ENCODE data around the gene LIX1L.
A peak's percentile ranks its signal among the peaks of the same experiment; 100 is the strongest.

LIX1L gene

DNA sequence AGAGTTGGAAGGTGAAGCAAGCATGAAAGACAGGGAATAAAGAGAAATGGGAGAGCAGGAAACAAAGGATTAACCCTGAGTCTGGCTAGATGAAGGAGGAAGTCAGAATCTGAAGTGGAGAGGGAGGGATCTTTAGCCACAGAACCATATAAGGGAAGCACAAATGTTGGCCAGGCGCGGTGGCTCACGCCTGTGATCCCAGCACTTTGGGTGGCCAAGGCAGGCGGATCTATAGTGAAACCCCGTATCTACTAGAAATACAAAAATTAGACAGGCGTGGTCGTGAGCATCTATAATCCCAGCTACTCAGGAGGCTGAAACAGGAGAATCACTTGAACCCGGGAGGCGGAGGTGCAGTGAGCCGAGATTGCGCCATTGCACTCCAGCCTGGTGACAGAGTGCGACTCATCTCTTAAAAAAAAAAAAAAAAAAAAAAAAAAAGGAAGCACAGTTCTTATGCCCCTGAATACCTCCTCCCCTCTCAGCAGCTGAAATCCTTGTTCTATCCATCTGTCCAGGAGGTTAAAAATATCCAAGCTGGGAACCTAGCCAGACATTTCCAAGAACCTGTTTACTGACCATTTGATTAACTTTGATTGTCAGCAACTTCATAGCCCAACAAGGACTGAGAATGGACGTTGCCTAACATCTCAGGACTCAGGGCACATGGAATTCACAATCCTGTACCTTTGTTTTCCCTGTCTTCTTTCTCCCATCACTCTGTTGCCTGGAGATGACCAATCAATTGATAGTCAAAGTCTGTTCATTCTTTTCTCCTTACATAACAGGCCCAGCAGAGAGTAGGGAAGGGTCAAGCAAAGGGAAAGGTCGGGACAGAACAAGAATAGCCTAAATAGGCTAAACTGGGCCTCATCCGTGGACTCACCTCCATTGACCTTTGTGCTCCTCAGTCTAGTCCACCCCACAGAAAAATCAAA lies 28.0 kb upstream of the LIX1L start:
- peak; percentile 55 for DNase-seq (ENCODE audit: low read depth)

DNA sequence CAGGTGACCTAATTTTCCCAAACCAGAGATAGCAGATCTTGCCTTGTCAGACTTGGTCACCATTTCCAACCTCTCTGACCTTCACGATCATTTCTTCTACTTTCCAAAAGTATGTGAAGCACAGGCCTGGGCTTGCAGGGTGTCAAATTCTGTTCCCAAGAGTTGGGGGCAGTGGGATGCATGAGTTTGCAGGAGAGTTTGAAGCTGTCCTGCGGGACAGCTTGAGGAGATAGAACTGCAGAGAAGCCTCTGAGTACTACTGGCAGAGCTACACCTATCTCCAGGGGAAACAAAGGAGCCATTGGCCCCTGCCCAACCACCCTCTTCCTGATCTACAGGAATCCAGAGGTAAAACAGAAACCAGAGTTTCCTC lies 27.3 kb upstream of the LIX1L start:
- DNase-seq (ENCODE audit: low read depth) = no peak

DNA sequence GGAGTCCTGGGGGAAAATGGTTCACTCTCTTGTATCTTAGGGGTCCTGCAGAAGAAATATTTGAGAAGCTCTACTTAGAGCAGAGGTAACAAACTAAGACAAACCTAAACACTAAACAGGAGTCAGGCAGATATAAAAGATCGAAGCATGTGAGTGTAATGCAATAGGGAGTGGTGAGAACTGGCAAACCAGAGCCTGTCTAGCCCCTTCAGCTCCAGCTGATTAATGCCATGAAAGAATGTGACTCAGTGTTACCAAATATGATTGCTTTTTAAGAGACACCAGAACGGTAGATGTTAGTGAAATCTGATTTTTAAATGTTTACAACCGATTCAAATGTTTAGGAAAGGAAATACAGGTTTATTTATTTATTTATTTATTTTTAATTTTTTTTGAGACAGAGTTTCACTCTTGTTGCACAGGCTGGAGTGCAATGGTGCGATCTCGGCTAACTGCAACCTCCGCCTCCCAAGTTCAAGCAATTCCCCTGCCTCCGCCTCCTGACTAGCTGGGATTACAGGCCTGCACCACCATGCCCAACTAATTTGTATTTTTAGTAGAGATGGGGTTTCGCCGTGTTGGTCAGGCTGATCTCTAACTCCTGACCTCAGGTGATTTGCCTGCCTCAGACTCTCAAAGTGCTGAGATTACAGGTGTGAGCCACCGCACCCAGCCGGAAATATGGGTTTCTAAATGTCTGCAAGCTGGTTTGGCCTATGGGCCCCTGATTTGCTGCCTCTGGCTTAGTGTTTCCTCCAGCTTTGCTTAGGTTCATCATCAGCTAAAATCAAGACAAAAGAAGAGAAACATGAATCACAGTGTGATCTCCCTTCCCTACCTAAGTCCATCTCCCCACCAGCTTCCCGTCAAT lies 26.4 kb upstream of the LIX1L start:
- DNase-seq (ENCODE audit: low read depth) = no peak

DNA sequence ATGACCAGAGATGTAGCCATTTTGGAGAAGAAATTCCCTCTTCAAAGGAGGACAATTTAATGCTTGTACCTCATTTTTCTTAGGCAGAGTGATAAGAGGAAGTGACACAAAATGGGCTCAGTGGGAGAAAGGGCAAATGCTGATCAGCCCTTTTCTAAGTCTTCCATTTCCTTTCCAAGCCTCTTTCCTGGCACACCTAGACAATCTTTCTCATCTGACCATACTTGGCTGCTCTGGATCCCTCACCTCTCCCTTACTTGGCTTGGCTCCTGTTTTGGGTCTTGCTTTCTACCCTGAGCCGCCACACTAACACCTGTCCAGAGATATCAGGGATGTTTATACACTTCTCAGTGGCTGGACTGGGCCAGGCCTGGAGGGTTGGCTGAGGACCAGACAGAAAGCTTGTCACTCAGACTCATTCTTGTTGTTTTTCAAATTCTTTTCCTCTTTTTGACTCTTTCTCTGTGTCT lies 25.4 kb upstream of the LIX1L start:
- DNase-seq (ENCODE audit: low read depth) = no peak

DNA sequence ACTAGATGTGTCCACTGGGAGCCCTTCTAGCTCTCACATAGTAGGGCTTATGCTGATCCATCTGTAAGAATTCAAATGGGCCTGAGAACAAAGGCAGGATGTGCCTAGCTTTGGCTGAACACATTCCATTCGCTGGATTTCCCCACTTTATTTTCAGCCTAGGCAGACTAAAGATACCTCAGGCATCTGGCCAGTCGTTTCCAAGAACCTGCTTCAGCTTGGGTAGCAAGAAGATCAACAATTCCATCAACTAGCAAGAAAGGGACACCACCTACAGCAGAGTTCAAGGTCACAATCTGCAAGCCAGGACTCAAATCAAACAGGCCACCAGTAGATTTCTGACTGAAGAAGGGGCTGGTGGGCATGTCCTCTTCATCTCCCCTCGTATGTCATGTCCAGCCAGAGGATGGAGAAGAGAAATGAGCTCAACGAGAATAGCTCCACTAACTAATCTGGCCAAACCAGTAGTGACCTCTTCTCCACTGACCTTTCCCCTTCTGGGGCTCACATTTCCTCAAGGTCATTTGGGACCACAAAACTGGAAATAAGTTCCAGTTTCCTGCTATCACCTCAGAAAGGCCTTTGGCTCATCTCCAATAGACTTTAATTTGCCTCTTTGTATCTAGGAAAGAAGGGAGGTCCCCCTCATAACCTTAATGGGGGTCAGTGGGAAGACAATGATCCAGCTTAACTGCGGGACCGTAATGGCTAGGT lies 24.4 kb upstream of the LIX1L start:
- no peak for DNase-seq (ENCODE audit: low read depth)

DNA sequence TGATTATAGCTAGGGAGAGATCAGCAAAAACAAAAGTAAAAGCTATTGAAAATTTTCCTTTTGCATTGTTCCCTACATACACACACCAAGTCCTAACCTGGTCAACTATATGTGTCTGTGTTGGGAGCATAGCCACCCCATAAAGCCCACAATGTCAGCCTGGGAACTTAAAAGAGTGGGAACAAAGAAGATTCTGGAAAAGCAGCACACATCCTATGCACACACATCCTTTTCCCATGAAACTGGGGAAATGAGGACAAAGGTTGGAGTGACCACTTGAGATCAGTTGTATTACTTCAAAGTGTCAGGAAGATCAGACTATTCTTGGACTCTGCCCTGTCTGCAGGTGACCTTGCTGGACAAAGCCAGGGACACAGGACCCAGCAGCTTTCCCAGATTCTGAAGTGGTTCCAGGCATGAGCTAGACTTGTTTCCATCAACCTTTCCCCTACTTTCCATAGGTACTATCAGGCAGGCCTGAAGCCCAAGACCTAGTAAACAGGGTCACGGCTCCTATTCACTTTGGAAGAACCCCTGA lies 22.7 kb upstream of the LIX1L start:
- DNase-seq (ENCODE audit: low read depth) = no peak

DNA sequence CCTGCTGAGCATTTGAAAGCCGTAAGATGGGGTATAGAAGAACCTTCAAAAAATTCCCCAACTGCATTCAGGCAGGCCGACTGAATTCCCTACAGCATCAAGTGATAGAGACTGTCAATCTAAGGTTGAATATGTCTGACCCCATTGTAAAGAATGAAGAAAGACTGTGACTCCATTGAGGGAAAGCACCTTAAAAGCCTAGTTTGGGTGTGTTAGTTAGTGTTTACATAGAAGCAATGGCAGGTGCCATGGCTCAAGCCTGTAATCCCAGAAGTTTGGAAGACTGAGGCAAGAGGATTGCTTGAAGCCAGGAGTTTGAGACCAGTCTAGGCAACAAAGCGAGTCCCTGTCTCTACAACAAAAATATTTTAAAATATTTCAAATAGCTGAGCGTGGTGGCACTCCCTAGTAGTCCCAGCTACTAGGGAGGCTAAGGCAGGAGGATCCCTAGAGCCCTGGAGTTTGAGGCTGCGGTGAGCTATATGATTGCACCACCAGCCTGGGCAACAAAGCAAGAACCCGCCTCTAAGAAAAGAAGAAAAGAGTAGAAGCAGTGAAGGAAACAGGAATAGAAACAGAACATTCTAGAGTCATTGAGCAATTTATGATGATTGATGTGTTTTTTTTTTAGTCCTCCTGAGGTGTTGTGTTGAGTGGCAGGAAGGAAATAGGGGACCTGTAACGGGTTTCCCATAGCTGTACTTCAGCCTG lies 22.1 kb upstream of the LIX1L start:
- no peak for DNase-seq (ENCODE audit: low read depth)

DNA sequence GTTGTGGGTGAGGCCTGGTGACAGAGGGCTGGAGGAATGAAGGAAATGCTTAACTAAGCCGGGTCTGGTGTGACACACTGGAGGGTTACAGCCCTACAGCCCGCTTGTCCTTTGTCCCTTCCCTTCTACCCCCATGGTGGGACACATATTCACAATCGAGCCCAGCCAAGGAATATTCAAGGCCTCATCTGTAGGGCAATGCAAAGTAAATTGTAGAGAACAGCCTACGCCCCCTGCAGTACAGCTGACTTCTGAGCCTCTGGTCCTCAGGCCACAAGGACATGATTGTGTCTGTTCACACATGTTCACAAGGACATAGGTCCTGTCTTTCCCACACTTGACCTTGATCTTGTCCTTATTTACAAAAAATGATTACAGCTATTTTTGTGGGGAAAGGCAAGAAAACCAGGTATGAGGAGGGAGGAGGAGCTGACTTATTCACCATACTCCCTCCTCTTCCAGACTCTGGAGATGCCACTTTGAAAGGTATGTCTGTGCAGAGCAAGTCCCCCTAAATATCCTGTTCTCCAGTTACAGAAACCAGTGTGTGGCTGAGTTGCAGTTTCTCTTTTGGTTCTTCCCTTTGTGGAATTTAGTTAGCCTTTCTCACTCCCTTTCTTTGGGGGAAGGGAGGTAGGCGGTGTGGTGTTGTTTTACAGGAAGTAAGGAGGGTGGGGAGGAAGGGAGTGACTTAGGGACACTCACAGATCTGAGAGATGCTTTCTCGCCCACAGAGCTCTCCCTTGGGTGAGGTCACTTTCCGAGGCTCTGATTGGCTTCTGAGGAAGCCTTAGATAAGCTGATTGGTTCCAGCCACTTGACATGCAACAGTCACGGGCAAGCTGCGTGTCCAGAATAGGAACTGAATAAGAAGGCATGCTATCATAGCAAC lies 21.3 kb upstream of the LIX1L start:
- DNase-seq (ENCODE audit: low read depth) = peak; percentile 100

DNA sequence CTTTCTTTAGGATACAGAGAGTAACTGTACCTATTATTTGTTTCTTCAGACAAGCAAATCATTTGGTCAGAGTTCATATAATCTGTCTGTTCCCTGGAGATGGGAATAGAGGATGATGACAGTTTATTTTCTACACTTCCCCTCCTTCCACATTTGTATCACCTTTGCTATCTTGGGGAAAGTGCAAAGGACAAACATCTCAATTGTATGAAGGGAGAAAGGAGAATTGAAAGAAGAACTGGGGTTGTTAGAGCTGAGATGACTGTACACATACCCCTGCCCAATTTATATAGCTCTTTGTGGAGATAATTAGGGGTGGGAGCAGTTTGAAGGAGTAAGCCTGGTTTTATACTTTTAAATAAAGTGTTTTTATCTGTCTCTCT lies 20.6 kb upstream of the LIX1L start:
- no peak for DNase-seq (ENCODE audit: low read depth)

DNA sequence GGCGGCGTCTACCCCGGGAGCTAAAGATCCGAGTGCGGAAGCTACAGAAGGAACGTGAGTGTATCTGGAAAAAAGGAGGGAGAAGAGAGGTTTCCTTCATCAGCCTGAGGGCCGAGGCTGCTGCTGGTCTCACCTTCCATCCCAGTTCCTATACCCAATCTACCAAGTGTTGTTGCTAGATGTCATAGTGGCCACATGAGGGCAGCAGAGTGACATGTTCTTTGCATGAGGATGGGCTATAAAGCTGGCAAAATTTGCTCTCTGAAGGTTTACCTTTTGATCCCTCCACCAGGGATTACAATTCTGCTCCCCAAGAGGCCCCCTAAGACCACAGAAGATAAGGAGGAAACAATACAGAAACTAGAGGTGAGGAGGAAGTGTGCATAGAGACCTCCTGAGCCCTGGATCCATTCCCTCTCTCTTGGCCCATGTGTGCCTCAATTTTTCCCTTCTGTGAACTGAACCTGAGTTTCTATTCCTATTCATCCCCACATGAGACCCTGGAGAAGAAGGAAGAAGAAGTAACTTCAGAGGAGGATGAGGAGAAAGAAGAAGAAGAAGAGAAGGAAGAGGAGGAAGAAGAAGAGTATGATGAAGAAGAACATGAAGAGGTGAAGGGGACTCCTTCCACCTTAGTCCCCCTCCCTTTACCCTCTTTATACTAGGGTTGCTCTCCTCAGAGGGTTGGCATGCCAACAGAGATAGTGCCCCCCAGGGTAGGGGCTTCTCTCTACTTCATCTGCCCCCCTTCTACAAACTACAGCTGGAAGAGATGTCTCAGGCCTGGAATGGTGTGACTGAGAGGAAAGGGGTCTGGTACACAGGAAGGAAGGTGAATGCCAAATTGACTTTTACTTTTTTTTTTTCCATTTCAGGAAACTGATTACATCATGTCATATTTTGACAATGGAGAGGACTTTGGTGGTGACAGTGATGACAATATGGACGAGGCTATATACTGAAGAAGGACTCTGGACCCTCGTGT lies 20.0 kb upstream of the LIX1L start:
- DNase-seq (ENCODE audit: low read depth) = peak; percentile 87

DNA sequence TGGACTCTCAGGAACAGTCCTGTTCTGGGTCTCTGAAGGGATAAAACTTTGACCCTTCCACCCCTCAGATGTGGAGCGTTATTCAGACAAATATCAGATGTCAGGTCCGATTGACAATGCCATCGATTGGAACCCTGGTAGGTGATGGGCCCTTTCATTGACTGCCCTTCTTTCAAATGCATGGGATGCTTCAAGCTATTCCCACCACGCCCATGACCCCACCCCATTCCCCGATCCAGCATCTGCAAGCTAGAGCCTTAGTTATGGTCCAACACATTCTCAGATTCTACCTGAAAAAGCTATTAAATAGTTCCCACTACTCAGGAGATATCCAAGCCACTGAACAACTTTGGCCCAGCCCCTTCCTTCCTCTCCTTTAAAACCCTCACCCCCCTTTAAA lies 19.2 kb upstream of the LIX1L start:
- DNase-seq (ENCODE audit: low read depth) = no peak

DNA sequence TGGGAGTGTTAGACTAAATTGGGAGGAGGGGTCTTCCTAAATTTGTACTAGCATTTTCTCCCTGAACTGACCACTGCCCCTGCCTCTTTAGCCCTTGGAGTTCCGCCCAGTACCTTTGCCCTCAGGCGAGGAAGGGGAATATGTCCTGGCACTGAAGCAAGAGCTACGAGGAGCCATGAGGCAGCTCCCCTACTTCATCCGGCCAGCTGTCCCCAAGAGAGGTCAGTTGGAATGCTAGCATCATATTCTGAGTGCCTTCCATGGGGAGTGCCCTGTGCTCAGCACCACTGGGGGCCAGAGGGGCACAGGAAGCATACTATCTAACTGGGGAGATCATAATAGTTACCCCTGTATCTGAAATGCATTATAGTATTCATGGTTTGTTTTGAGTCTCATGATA lies 17.4 kb upstream of the LIX1L start:
- DNase-seq (ENCODE audit: low read depth) = no peak

DNA sequence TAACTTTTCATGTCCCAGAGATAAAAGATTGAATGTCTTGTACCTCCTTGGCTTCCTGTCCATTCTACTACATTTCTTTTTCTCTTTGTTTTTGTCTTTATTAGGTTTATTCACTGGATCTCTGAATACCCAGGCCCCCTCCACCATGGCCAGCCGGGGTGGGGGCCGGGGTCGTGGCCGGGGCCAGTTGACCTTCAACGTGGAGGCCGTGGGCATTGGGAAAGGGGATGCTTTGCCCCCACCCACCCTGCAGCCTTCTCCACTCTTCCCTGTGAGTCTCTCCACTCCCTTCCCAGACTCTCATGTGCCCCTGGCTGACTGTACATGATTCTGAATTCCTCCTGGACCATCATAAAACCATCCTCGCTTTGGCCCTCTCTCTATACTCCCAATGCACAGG lies 16.9 kb upstream of the LIX1L start:
- no peak for DNase-seq (ENCODE audit: low read depth)

DNA sequence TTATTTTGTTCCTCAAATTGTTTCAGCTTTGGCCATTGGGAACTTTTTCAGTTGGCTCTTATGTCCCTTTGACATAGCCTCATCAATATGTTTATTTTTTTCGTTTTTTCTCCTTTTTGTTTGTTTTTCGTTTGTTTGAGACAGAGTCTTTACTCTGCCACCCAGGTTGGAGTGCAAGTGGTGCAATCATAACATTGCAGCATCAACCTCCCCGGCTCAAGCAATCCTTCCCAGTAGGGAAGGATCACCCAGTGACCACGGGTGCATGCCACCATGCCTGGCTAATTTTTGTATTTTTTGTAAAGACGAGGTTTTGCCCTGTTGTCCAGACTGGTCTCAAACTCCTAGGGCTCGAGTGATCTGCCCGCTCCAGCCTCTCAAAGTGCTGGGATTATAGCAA lies 14.8 kb upstream of the LIX1L start:
- DNase-seq (ENCODE audit: low read depth) = no peak

DNA sequence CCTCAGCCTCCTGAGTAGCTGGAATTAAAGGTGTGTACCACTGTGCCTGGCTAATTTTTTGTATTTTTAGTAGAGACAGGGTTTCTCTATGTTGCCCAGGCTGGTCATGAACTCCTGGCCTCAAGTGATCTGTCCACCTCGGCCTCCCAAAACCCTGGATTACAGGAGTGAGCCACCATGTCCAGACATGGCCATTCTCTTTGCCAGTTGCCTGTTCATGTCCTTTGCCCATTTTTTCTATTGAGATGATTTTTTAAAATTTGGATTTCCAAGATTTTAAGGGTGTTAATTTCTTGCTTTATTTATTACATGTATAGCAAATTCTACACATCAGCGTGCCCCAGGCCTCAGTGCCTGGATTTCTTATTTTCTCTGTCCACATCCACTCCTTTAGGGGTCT lies 9.5 kb upstream of the LIX1L start:
- no peak for DNase-seq (ENCODE audit: low read depth)

DNA sequence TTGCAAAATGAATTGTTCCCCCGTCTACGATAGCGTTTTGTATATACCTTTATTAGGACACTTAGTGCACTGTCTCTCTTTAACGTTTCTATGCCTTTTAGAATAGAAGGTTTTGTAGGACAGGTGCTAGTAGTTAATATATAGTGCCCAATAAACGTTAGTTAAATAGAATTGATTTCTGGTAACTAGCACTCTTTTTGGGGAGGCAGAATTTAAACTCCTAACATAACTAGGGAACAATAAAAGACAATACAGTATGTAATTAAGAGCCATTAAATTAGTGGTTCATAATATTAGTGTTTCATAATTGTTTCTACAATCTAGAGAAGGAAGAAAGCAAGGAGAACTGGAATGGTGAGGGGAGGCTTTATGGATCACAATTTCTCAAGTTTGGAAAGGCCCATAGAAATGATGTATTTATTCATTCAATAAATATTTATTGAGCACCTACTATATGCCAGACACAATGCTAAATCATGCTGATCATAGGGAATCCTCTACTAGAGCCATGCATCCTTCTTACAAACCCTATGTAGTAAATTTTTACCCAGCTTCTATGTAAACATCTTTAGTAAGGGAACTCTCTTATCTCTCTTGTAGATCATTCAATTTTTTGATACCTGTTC lies 7.4 kb upstream of the LIX1L start:
- no peak for DNase-seq (ENCODE audit: low read depth)

DNA sequence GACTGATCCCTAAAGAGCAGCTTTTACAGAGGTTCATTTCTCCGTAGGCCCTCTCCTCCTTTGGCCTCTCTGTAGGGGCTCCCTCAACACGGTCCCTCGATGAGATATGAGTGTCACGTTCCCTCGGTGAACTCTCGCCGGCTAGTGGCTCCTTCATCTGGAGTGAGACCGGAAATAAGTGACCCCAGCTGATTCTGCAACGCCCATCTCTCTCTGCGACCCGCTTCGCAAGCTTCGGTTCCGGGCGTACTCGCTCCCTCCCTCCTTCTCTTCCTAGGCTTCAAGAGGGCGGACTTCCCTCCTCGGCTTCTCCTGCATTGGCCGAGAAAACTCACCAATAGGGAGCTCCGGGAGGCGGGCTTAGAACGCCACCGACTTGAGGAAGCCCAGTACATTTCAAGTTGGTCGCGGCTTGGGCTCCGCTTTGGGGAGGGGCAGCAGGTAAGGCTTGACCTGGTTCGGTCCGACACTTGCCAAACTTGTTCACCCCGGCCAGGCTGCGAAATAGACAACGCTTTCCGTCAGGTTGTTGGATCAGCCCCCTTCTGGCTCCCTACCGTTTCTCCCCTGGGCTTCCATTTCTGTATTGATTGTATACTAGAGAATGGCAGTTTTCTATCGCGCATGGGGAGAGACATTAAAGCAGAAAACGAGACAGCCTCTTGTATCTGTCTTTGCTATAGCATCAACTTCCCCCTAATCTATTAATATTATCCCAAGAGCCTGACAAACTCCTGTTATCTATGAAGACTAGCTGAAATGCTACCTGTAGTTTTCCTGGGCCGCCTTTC lies 6.7 kb upstream of the LIX1L start, which contains the start of the genes ANKRD34A and POLR3GL:
Gene ANKRD34A, minus strand, starts transcription at position 248 of the 791 bp plus-strand sequence. CDS start 2,816 bp downstream, outside the sequence.
Gene POLR3GL, plus strand, starts transcription at position 363 of the 791 bp plus-strand sequence. CDS start 10,176 bp downstream, outside the sequence.
- peak; percentile 97 for DNase-seq (ENCODE audit: low read depth)

All from ELR (cell line).